Mammary epithelial cell (primary cell): ENCODE measurements around the gene PEX5L.

Experiments used
- EZH2 ChIP-seq: IDR thresholded peaks from 2 replicates; pipeline ENCODE4 v1.6.1; 2012; ENCODE audit warnings: low read length, inconsistent platforms, borderline replicate concordance
- TF ChIP-seq, protein P1 (sequence below), 2 donors: IDR thresholded peaks in 1 of 2; conservative IDR thresholded peaks in 1 of 2; 2 replicates each; pipeline ENCODE4 v1.5.1; 2011 to 2012; ENCODE audit warnings: inconsistent platforms in 2 of 2, low read length in 2 of 2, mild to moderate bottlenecking in 2 of 2, control low read depth in 1 of 2, low read depth in 1 of 2; ENCODE audit not compliant: insufficient read depth in 1 of 2; ENCODE audit errors: extremely low read depth in 1 of 2

DNA sequence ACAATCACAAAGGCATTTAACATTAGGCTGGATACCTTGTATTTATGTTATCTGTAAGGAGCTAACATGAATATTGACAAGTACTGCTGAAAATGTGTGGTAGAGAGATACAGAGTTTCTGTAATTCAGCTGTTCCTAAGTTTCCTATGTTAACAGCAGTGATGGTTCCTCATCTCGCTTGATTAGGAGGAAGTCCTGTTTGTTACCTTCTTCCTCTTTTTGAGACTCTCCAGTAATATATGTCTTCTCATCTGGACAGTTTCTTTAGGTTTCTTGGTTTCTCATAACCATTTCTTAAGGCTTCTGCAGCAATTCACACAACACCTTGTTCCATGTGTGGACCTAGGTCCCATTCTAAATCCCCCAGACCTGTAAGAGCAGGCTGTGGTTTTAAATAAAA is 11.4 kb upstream of the PEX5L start:
- TF ChIP-seq, protein P1, sequence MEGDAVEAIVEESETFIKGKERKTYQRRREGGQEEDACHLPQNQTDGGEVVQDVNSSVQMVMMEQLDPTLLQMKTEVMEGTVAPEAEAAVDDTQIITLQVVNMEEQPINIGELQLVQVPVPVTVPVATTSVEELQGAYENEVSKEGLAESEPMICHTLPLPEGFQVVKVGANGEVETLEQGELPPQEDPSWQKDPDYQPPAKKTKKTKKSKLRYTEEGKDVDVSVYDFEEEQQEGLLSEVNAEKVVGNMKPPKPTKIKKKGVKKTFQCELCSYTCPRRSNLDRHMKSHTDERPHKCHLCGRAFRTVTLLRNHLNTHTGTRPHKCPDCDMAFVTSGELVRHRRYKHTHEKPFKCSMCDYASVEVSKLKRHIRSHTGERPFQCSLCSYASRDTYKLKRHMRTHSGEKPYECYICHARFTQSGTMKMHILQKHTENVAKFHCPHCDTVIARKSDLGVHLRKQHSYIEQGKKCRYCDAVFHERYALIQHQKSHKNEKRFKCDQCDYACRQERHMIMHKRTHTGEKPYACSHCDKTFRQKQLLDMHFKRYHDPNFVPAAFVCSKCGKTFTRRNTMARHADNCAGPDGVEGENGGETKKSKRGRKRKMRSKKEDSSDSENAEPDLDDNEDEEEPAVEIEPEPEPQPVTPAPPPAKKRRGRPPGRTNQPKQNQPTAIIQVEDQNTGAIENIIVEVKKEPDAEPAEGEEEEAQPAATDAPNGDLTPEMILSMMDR (conservative IDR thresholded peaks at IDR 0.05 in 1 of 2, IDR thresholded peaks at IDR 0.05 in 1 of 2; ENCODE audit: extremely low read depth in 1 of 2, insufficient read depth in 1 of 2, low read depth in 1 of 2, low read length in 2 of 2), result no peak
- no peak for TF ChIP-seq EZH2
